Stimulated activated naive CD4-positive, alpha-beta T cell (primary cell): ENCODE measurements around the gene CREB5.

Source experiments
- DNase-seq, 6 experiments: peaks; one replicate each; lab custom pipeline; 2025; lab: John Stamatoyannopoulos, UW

Gene CREB5

DNA sequence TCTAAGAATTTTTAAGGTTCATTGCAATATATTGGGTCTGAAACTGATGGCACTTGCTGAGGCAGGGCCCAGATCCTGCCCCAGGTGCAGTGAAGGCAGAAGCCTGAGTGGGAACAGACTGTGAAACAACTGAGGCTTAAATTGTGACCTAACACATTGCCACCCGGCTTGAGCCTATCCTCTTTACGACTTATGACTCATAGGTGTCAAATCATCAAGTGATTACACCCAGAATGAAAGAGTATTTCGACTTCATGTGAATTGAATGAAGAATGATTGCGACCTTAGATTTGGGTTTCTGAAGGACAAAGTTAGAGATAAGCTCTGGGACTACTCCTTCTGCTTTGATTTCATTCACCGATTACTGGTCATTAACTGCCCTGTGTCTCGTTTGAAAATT lies 200.9 kb downstream of the CREB5 start:
- DNase-seq = no peak

DNA sequence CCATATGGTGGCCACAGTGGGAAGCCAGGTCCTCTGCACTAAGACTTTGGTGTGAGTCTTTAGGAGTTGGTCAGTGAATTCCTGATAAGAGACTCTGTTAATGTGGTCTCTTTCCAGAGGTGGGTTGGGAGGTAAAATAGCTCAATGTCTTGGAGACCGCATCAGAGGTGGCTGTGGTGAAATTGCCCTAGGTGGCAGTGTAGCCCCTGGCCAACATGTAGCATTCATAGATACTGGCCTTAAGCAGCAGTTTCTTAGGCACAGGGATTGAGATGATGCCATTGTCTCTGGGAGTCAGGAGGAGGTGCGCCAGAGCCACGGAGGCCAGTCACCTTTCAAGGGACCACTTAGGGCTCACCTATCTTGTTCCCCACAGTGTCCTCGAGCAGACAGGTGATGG lies 202.8 kb downstream of the CREB5 start:
- no peak for DNase-seq

DNA sequence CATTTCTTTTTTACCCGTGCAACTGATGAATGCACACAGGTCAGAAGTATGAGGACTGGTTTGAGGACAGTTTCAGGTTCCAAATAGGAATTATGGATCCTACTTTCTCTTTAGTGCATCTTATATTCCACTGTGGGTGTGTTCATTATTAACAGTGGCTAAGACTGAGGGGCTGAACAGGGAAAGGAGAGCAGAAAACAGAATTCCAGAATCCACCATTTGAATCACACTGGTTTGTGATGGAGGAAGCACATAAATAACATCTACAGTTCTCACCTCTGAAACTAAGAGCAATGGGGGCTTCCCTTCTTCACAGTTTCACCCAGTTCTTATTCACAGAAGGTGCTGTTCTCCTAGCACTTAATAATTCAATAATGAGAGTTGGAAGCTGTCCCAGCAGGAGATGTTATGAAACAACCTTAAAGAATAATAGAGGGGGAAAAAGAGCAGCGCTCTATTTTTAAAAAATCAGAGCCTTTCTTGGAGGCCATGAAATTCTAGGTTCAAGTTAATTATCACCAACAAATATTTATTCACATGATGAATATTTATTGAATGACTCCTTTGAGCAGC lies 205.1 kb downstream of the CREB5 start:
- DNase-seq = no peak

DNA sequence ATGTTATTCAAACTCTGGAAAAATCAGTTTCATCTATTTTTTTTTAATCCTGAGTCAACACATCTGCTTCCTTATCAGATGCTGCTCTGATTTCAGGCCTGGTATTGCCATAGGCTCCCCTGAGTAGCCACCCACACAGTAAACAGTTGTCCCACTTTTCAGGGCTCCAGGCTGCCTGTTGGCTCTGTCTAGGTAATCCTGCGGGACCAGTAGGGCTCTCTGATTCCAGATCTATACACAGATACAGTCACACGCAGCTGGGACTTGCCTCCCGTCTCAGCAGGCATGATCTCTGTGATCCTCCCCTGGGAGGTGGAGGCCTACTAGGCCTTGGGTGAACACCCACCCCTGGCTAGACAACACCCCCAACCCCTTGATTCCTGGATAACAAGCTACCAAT lies 206.1 kb downstream of the CREB5 start:
- DNase-seq = no peak

DNA sequence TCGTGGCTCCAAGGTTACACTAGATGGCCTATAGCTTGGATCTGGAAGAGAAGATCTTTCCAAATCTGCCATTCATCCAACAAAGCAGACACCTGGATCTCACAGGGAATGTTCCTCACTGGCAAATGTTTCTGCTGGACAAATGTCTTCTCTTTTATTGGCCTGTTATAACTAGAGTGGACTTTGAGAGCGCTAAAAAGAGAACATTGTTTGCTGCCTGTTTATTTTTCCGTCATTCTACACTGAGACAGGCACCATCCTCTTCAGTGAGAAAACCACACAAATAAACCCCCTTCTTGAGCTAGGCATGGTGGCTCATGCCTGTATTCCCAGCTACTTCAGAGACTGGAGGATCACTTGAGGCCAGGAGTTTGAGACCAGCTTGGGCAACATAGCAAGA lies 206.9 kb downstream of the CREB5 start:
- DNase-seq = no peak

DNA sequence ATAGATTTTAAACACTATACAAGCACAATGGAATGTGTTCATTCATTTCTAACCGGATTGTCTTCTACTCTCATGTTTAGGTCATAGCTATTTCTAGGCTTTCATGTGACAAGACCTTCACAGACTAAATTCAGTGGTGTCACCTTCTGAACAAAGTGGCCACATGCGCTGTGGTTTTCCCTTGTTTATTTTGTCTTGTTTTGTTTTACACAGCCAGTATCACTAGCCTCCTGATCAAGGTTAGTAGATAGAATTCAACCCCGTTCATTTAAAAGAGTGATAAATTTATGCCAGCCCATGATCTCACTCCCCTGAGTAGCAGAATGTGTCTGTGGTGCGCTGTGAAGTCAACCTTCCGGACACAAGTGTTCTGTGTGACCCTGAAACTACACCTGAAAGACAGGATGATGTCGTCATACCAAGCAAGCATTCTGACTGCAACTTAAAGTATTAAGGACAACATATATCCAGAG lies 209.1 kb downstream of the CREB5 start:
- no peak for DNase-seq

DNA sequence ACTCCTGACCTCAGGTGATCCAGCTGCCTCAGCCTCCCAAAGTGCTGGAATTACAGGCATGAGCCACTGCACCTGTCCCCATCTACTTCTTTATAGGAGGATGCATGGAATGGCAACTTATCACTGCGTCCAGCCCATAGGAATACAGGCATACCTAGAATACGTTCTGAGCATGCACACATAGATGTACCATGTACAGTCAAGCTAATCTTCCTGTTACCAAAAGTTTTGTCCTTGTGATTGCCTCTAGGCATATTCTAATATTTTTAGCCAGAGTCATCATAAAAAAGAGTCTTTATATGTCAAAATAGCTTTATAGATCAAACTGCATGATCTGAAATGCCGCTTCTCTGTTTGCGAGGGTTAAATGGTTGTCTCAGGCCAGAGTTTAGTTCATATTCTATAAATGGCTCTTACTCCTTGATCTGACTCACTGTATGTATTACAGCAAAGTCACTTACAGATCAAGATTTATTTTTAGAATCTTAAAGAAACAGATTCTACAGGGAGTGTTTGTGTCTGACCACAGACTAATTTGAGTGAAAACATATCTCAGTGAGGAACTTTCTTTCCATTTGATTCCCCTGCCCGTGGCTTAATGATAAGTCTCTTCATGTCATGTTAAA lies 210.9 kb downstream of the CREB5 start:
- no peak for DNase-seq

DNA sequence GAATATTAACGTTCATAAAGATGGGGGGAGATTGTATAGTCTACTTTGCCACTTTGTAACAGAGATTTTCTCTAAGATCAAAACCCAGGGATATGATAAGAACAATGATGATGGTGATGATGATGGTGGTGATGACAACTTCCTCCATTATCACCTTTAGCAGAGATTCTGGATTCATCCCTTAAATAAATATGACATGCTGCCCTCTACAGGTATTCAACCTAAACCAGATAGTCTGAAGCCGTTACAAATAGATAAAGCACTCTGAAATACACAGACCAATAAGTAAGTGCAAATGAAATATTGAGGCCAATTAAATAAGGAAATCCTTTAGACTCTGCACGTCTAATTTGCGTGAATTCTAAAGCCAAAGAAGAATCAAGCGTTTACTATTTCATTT lies 211.5 kb downstream of the CREB5 start:
- DNase-seq = no peak

DNA sequence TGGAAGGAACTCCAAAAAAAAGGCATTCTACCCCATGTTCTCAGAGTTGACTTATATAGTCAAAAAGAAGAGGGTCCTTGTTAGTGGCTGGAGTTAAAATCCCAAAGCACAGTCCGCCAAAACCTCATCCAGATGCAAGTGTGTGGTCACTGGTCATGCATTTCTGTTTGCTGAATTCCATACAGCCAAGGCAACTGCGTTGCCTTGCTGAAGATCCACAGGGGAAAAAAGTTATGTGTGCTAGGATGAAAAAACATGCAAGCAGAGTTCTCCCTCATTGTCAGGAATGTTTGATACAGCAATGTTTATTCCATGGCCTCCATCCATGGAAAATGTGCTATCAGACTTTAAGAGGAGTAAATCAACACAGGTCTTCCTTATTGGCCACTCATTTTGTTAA lies 213.1 kb downstream of the CREB5 start:
- DNase-seq = no peak

DNA sequence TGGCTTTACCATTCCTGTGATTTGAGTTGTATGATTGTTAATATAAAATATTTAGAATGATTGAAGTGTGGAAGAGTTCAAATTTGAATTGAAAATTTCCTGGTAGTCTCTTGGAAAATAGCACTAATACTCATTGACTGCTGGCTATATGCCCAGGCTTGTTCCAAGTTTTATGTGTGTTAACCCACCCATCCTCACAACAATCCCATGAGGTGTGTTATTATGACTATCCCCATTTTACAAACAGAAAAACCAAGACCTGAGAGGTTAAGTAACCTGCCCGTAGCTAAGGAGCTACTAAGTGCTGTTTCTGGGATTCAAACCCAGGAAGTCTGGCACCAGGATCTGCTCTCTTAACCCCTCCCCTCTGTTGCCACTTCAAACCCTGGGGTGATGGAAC lies 213.9 kb downstream of the CREB5 start:
- DNase-seq = no peak

DNA sequence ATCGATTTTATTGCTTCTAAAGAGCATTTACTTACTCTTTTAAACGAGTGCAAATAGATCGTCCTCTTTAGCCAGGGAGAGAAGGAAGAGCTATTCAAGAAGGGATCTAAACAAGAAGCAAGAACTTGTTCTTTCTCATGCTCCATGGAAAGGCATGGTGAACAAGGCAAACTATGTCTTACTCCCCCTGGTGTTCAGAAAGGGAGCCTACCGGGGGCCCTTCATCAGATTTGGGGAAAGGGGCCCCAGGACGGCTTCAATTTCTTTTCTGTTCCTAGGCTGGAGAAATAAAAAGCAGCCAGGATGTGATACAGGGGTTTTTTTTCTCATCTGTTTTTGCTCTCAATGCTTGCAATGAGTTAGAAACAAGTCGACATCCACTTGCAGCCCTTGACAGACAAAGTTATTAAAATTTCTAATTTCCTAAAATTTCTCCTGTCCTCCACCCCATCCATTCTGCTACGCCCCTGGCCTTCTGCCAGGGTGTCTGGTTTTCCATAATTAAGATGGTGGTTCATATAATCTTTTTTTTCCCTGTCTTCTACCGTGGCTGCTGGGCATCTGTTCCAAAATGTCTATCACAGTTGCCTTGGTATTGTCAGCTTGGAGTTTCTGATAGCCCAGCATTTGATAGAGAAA lies 214.4 kb downstream of the CREB5 start:
- peak in 1 of 6 experiments; percentile 1 for DNase-seq

DNA sequence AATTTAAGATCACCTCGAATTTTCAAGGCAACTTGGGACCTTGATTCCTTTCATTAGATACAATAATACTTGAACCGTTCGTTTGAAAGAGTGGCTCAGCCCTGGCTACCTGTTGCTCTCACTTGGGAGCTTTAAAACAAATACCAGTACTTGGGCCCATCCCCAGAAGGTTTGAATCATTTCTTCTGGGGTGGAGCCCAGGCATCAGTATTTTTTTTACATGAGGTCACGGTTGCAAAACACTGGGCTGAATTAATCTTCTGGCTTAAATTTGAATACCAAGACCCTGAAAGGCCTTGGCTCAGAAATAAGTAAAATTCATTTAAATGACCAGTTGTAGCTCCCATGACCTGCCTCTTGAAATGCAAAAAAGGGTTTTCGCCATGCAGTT lies 214.9 kb downstream of the CREB5 start:
- peak in 1 of 6 experiments; percentile 3 for DNase-seq

DNA sequence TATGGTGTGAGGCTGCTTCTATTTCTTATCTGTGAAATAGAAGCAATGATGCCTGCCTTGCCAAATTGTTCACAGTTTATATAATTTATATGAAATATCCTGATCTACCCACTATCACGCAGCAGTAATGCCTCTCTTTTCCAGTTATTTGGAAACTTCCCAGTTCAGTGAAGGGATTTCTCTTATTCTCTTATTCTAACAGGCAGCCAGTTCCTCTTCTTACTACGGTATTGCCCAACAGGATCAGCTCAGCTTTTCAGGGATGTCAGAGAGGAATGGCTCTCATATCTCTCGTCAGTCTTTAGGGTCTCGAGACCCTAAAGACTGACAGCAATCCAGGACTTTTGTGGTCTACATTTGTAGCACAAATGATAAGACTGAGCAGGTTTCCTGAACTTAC lies 215.6 kb downstream of the CREB5 start:
- no peak for DNase-seq

DNA sequence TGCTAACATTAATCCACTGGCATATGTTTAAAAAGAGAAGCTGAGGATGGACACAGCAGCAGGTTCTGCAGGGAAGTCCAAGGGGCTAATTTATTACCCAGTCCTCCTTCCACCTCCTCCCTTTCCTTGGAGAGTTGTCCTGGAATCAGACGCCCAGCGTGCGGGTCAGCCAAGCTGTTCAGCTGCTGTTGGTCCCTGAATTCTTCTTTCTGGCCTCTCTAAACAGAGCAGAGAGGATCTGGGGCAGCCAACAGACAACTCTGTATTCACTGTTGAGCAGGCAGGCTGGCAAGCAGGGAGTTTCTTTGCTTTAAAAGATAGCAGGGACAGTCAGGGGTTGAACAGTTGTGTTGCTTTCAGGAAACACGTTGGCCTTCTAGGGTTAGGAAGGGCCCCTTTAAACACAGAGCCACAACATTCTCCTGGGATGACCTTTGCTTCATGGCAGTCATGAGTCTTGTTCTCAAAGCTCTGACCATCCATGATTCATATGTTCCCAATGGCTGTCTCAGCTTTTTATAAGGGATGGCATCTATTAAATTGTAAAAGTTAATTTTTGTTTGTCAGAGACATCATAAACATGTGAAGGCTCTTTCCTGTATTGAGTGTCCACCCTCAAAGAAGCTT lies 217.0 kb downstream of the CREB5 start:
- no peak for DNase-seq

DNA sequence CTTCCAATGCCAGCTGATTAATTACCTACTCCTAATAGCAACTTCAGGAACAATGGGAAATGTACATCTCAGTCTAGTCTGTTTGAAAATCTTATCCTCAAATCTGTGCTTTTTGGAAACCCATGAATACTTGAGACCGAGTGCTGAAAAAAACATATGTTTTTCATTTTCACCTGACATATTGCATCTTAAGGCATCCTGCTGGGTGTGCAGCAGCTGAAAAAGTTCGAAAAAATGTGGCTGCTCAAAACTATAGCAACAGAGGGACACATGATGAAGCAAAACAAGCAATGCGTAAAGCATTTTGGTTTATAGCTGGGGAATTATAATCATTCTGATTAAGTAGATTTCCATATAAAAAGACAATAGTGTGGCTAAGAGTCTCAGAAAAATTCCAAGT lies 218.0 kb downstream of the CREB5 start:
- no peak for DNase-seq

DNA sequence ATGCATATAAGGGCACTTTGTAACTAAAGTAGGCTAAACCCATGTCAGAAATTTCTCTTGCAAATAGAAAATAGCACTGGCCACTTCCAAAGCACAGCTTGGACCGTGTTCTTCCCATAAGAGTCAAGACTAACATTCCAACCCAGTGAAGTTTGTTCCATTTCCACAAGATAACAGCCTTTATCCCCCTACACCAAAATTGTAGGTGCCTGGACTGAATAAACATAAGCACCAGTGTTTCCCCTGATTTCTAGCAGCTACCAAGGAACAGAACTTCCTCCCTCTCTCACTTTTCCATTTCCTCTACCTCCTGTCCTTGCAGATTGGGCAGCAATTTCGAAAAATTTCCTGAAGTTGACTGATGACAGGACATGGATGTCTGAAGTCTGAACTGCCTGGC lies 219.7 kb downstream of the CREB5 start:
- DNase-seq = no peak

DNA sequence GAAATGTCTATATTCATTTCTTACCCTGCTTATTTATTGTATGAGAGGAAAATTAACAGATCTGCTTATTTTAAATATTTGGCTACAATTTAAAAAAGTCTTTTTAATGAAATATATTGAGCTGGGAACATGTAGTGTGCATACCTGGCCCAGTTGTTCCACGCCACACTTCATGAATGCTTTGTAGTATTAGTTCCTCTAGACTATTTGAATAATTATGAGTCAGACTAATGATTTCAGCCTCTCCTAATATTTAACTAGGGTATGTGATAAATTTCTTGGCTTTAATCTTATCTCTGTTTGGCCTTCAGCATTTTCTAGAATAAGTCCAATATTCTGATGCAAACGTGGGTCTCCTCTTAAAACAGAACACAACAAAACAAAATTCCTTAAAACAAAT lies 226.6 kb downstream of the CREB5 start:
- DNase-seq = no peak

DNA sequence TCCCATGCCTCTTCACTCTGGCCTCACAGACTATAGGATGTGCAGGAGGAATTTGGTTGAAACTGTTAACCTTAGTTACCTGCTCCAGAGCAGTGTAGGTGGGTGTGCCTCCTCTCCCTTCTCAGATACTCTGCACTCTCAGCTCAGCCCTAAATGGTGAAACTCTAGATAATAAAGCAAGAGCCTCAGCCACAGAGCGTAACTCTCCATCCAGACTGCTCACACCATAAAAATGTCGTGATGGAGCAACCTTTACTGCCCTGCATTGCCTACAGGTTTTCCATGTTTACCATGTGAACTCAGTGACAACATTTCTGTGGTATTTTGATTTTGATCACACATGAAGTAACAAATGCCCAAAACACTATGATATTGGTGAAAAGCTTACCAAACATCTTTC lies 227.7 kb downstream of the CREB5 start:
- DNase-seq = no peak

DNA sequence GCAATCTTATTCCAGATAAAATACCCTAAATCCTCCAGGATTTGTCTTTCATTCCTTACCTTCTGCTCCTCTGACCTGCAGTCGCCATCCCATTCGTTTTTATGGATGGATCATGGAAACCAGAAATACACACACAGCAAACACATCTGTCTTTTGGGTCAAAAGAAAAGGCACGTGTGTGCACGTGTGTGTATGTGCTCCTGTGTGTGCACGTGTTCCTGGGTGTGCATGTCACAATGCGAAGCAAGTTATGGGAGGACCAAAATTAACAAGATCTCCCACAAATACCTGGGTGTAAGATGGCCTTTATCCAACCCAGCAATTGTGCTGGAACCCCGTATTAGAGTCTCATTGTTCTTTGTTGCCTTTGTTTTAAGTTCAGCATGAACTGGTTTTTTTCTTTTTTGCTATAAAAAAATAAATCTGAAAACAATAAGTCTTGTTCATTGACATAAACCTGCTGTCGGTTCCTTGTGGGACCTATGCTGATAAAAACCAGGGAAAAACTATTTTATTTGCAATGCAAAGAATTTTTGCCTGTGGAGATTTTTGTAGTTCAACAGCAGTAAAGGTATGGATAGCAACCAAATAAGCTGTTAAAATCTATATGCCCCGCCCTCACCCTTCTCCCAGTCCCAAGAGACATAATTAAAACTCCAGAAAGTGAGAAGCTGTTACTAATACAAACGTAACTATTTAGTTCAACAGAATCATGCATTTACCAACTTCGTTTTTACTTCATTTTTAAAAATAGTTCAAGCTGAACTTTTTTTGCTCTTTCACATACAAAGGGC lies 229.6 kb downstream of the CREB5 start:
- DNase-seq = no peak

DNA sequence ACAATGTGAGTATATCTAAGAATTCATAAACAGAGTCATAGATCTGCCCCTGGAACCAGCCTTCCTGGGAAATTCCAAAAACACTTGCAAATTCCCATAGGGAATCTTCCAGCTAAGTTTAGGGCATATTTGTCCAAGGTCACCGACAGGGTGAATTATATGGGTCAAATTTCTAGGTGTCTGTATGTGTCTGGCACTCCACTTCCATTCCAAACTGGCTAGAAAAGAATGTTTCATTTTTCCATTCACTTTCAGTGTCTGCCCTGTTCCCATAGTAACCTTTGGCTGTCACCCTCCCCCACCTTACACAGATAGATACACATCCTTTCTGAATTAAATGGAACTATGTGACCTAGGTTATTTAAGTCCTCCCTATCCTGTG lies 230.9 kb downstream of the CREB5 start:
- no peak for DNase-seq

DNA sequence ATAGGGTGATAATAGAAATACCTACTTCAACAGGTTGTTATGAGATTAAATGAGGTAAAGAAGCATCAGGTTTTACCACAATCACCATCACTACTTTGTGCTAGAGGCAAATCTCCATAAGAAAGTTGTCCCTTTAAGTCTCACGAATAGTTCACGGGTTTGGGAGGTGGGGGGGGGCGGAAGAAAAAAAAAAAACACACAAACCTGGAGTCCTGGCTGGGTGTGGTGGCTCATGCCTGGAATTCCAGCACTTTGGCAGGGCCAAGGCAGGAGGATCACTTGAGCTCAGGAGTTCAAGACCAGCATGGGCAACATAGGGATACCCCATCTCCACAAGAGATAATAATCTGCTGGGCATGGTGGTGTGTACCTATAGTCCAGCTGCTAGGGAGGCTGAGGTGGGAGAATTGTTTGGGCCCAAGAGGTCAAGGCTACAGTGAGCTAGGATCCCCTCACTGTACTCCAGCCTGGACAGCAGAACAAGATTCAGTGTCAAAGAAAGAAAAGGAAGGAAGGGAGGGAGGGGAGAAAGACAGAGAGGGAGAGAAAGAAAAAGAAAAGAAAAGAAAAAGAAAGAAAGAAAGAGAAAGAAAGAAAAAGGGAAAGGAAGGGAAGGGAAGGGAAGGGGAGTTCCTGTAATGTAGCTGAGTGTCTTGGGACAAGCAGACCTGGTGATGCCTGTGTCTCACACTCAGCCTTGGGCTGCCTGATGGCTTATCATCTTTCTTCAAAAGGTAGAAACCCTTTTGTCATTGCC lies 231.4 kb downstream of the CREB5 start:
- DNase-seq = no peak

DNA sequence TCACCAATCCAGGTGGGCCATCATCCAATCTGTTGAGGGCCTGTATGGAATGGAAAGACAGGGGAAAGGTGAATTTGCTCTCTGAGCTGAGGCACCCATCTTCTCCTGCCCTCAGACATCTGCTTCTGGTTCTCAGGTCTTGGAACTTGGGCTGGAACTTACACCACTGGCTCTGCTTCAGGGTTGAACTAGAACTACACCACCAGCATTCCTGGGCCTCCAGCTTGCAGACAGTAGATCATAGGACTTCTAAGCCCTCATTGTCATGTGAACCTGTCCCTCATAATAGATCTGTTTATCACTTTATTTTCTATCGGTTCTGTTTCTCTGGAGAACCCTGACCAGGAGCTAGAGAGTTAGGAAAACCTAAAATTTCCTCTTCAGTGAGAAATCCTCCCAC lies 233.5 kb downstream of the CREB5 start:
- DNase-seq = no peak
